Fibroblast of peridontal ligament (primary cell): Measurements from ENCODE around the gene TARBP2.

Experiments used
- DNase-seq: peaks from one replicate; pipeline ENCODE4 v3.0.0-alpha.2; 2010; ENCODE audit errors: extremely low read depth

The TARBP2 gene

GRCh38 chr12:53495903-53496751 is 5.0 kb upstream of the TARBP2 start:
- peak; percentile 85 for DNase-seq

- DNase-seq: no peak
These were observed 4.4 kb upstream of the TARBP2 start for GRCh38 chr12:53496752-53497032.

- no peak for DNase-seq
These were observed 3.6 kb upstream of the TARBP2 start for GRCh38 chr12:53497461-53497860.

GRCh38 chr12:53498235-53498630 is 2.9 kb upstream of the TARBP2 start:
- DNase-seq: no peak

GRCh38 chr12:53499266-53500141 is 1.6 kb upstream of the TARBP2 start, which contains the start of gene MAP3K12:
TSS of gene MAP3K12 (minus strand) at chr12:53499458. CDS start at chr12:53487391, 12,067 bp downstream.
- no peak for DNase-seq

GRCh38 chr12:53500142-53500775 is 824 bp upstream of the TARBP2 start:
- peak; percentile 88 for DNase-seq

- DNase-seq: no peak
These were observed 615 bp downstream of the TARBP2 start for GRCh38 chr12:53501615-53502181.

GRCh38 chr12:53502331-53502730 is 1.2 kb downstream of the TARBP2 start:
- DNase-seq: peak; percentile 65

GRCh38 chr12:53502983-53503728 is 2.1 kb downstream of the TARBP2 start:
- DNase-seq: no peak

- no peak for DNase-seq
These were observed 3.2 kb downstream of the TARBP2 start for GRCh38 chr12:53504004-53504920.

GRCh38 chr12:53505086-53505485 is 4.0 kb downstream of the TARBP2 start:
- DNase-seq: peak; percentile 71

- DNase-seq: peak; percentile 45
These were observed 4.7 kb downstream of the TARBP2 start for GRCh38 chr12:53505555-53506449.

GRCh38 chr12:53506450-53506785 is 5.3 kb downstream of the TARBP2 start:
- DNase-seq: no peak

GRCh38 chr12:53506881-53507602 is 6.0 kb downstream of the TARBP2 start, which contains the start of gene NPFF:
TSS of gene NPFF (minus strand) at chr12:53507484. CDS start at chr12:53507474, 10 bp downstream.
- no peak for DNase-seq

- DNase-seq: no peak
These were observed 6.5 kb downstream of the TARBP2 start for GRCh38 chr12:53507603-53507885.

GRCh38 chr12:53508534-53509170 is 7.6 kb downstream of the TARBP2 start:
- DNase-seq: peak; percentile 76

- DNase-seq: no peak
These were observed 9.2 kb downstream of the TARBP2 start for GRCh38 chr12:53510181-53510812.
